Keratinocyte (primary cell): ENCODE results near the gene SLC43A1. TPM values are rescaled to one million over a fixed set of nuclear protein-coding genes. Genes with fewer than 3 reads are reported as not detected.

Experiments
- DNase-seq: peaks from one replicate; pipeline ENCODE4 v3.0.0-alpha.2; 2011; ENCODE audit warnings: low read depth, missing footprints, low spot score
- FAIRE-seq: peaks from 2 replicates; lab custom pipeline; 2011; peaks lifted over from hg19 to GRCh38; lab: Jason Lieb, UNC
- H2AFZ ChIP-seq: 2 replicates; pipeline ENCODE4 v1.6.0; 2012; ENCODE audit warnings: low read length, control low read depth, inconsistent platforms; ENCODE audit not compliant: control insufficient read depth
- H3K27ac ChIP-seq: 2 replicates; pipeline ENCODE4 v1.5.1; 2011; ENCODE audit warnings: low read length; ENCODE audit not compliant: control insufficient read depth, insufficient read depth
- H3K27me3 ChIP-seq: 3 replicates; pipeline ENCODE4 v1.6.0; 2011; ENCODE audit warnings: low read length; ENCODE audit not compliant: control insufficient read depth, insufficient read depth; ENCODE audit errors: extremely low read depth
- H3K36me3 ChIP-seq, 2 experiments: 2 replicates in 1 of 2; 3 replicates in 1 of 2; pipeline ENCODE4 v1.5.1; 2011; ENCODE audit warnings: low read length in 2 of 2, mild to moderate bottlenecking in 1 of 2; ENCODE audit not compliant: control insufficient read depth in 2 of 2, insufficient read depth in 2 of 2; ENCODE audit errors: extremely low read depth in 1 of 2
- H3K4me1 ChIP-seq: 3 replicates; pipeline ENCODE4 v1.5.1; 2011; ENCODE audit warnings: low read length; ENCODE audit not compliant: control insufficient read depth, insufficient read depth; ENCODE audit errors: extremely low read depth
- H3K4me2 ChIP-seq: 3 replicates; pipeline ENCODE4 v1.6.0; 2011; ENCODE audit warnings: low read depth, low read length; ENCODE audit not compliant: control insufficient read depth, insufficient read depth; ENCODE audit errors: extremely low read depth
- H3K4me3 ChIP-seq, 3 experiments: fragments of 200-600 bp in 1 of 3; sonication (generic) in 1 of 3; 2 replicates in 2 of 3; 3 replicates in 1 of 3; pipeline ENCODE4 v1.5.1; 2011 to 2016; ENCODE audit warnings: low read length in 3 of 3, mild to moderate bottlenecking in 3 of 3, control low read depth in 2 of 3, inconsistent platforms in 1 of 3, low read depth in 1 of 3, mixed read lengths in 1 of 3, mixed run types in 1 of 3, moderate library complexity in 1 of 3; ENCODE audit not compliant: control insufficient read depth in 2 of 3, insufficient read depth in 2 of 3; ENCODE audit errors: extremely low read depth in 1 of 3
- H3K79me2 ChIP-seq: 2 replicates; pipeline ENCODE4 v1.6.0; 2012; ENCODE audit warnings: low read length; ENCODE audit not compliant: control insufficient read depth, insufficient read depth
- H3K9ac ChIP-seq: 3 replicates; pipeline ENCODE4 v1.6.0; 2011; ENCODE audit warnings: low read length; ENCODE audit not compliant: control insufficient read depth, insufficient read depth; ENCODE audit errors: extremely low read depth
- H3K9me1 ChIP-seq: 3 replicates; pipeline ENCODE4 v1.6.0; 2011; ENCODE audit warnings: low read length; ENCODE audit not compliant: control insufficient read depth, insufficient read depth; ENCODE audit errors: extremely low read depth
- H3K9me3 ChIP-seq: 2 replicates; pipeline ENCODE4 v1.5.1; 2012; ENCODE audit warnings: low read depth, low read length; ENCODE audit not compliant: control insufficient read depth
- H4K20me1 ChIP-seq: 3 replicates; pipeline ENCODE4 v1.6.0; 2011; ENCODE audit warnings: low read length; ENCODE audit not compliant: control insufficient read depth, insufficient read depth; ENCODE audit errors: extremely low read depth
- EZH2 ChIP-seq: IDR thresholded peaks from one replicate; pipeline ENCODE4 v1.6.1; 2012; ENCODE audit warnings: inconsistent platforms, mild to moderate bottlenecking, low read length, moderate library complexity
- dilution Hi-C: fragments of 300-500 bp; cut with MboI; formaldehyde crosslinking; loops from one replicate; pipeline ENCODE4 v1.7.0; 2020; ENCODE audit warnings: low sequenced_read_pairs; ENCODE audit not compliant: extremely low pct_ligation_motif_present
- polyA plus RNA-seq, 5 experiments: library from polyadenylated mRNA; depleted of rRNA in 3 of 5; stranded (reverse) in 3 of 5; stranded (forward) in 1 of 5; unstranded in 1 of 5; fragments of >200 nt; gene quantifications; 1 replicate in 1 of 5; 2 replicates in 3 of 5; 3 replicates in 1 of 5; pipeline versions ENCODE4 v1.2.1 to v1.2.3, GENCODE V29; 2011 to 2012; ENCODE audit warnings: missing spikeins in 2 of 5, low read depth in 1 of 5, low replicate concordance in 1 of 5
- TF ChIP-seq, protein P1 (sequence below), 3 experiments: IDR thresholded peaks in 1 of 3; conservative IDR thresholded peaks in 1 of 3; optimal IDR thresholded peaks in 1 of 3; 2 replicates in 2 of 3; 3 replicates in 1 of 3; pipeline versions ENCODE3 to v1.5.1; 2011; ENCODE audit warnings: low read length in 3 of 3, mild to moderate bottlenecking in 3 of 3, moderate library complexity in 2 of 3, control low read depth in 1 of 3, inconsistent platforms in 1 of 3; ENCODE audit not compliant: insufficient read depth in 2 of 3; ENCODE audit errors: extremely low read depth in 1 of 3

The SLC43A1 gene
- polyA plus RNA-seq, 1 donor (not counting 4 experiments of a cell fraction or from before 2014, with no cell fraction given) = 0.75 TPM

DNA sequence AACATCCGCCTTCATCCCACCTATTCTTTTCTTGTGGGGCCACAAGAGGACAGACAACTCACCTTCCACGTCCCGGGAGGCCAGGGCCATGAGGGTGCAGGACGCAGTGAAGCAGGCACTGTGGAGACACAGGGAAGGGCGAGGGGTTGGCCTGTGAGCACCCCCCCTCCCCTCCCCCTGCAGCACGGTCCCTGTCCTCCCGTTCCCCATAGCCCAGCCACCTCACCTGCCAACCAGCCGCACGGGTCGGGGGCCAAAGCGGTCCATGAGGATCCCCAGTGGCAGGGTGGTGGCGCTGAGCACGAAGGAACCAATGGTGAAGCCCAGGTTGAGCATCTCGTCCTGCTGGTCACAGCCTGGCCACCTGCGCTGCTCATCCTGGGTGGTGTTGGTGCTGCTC, 14.6 kb downstream of the SLC43A1 start:
- DNase-seq = no peak
- dilution Hi-C loops = no loop called here
- Histone ChIP-seq H3K4me1 (peaks cover 9% of the 10 kb centered on the region), H3K4me3 (no peak overlapping the region), H3K79me2 (no peaks in the 10 kb centered on the region), H3K9me1 (no peaks in the 10 kb centered on the region), H3K9ac (no peak overlapping the region), H3K27ac (no peak overlapping the region), H4K20me1 (no peaks in the 10 kb centered on the region), H3K27me3 (no peaks in the 10 kb centered on the region), H2AFZ (no peak overlapping the region), H3K4me2 (no peak overlapping the region), H3K9me3 (no peaks in the 10 kb centered on the region), H3K36me3 (no peaks in the 10 kb centered on the region)
- TF ChIP-seq, protein P1, sequence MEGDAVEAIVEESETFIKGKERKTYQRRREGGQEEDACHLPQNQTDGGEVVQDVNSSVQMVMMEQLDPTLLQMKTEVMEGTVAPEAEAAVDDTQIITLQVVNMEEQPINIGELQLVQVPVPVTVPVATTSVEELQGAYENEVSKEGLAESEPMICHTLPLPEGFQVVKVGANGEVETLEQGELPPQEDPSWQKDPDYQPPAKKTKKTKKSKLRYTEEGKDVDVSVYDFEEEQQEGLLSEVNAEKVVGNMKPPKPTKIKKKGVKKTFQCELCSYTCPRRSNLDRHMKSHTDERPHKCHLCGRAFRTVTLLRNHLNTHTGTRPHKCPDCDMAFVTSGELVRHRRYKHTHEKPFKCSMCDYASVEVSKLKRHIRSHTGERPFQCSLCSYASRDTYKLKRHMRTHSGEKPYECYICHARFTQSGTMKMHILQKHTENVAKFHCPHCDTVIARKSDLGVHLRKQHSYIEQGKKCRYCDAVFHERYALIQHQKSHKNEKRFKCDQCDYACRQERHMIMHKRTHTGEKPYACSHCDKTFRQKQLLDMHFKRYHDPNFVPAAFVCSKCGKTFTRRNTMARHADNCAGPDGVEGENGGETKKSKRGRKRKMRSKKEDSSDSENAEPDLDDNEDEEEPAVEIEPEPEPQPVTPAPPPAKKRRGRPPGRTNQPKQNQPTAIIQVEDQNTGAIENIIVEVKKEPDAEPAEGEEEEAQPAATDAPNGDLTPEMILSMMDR (optimal IDR thresholded peaks at IDR 0.05 in 1 of 3, IDR thresholded peaks at IDR 0.05 in 1 of 3, conservative IDR thresholded peaks at IDR 0.05 in 1 of 3; ENCODE audit: extremely low read depth in 1 of 3, insufficient read depth in 2 of 3, low read length in 3 of 3) = no peak
- no peak for TF ChIP-seq EZH2
- no peak for FAIRE-seq

DNA sequence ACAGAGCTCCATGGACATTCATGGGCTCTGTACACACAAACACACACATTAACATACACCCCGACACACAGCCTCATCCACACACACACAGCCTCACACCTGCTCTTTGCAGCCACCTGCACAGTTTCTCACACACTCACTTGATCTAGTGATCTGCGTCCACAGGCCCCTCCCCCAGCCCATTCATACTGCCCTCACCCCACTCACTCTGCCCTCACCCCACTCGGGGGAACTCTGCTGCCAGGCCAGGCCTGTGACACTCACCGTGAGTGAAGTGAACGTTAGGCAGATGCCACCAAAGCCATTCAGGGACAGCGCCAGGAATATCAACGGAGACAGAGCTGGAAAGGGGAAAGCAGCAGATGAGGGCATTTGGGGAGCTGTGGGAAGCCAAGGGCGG, 15.0 kb downstream of the SLC43A1 start:
- H3K4me2 ChIP-seq = no peak overlapping the region
- no peaks in the 10 kb centered on the region for H3K36me3 ChIP-seq
- DNase-seq (no peak), FAIRE-seq (no peak)
- H3K27me3 ChIP-seq = no peaks in the 10 kb centered on the region
- H3K27ac ChIP-seq = no peak overlapping the region
- H3K9me1 ChIP-seq = no peaks in the 10 kb centered on the region
- dilution Hi-C loops = no loop called here
- no peak overlapping the region for H2AFZ ChIP-seq
- H4K20me1 ChIP-seq = no peaks in the 10 kb centered on the region
- no peak overlapping the region for H3K4me3 ChIP-seq
- no peaks in the 10 kb centered on the region for H3K79me2 ChIP-seq
- no peaks in the 10 kb centered on the region for H3K9me3 ChIP-seq
- TF ChIP-seq, protein P1 (optimal IDR thresholded peaks at IDR 0.05 in 1 of 3, IDR thresholded peaks at IDR 0.05 in 1 of 3, conservative IDR thresholded peaks at IDR 0.05 in 1 of 3; ENCODE audit: extremely low read depth in 1 of 3, insufficient read depth in 2 of 3, low read length in 3 of 3) = no peak
- no peak for TF ChIP-seq EZH2
- no peak overlapping the region for H3K9ac ChIP-seq
- peaks cover 9% of the 10 kb centered on the region for H3K4me1 ChIP-seq
